Lower lobe of right lung (tissue), 2 donors: ENCODE results near the gene PARM1. TPM values are rescaled to one million over a fixed set of nuclear protein-coding genes. Genes with fewer than 3 reads are reported as not detected.

Experiments used
- ATAC-seq, 2 donors: fragments of 200-7000 bp; cut with Tn5 transposase; one replicate each; pipeline ENCODE4 v1.9.1; 2020 to 2022; ENCODE audit warnings: mild to moderate bottlenecking in 2 of 2, moderate library complexity in 2 of 2
- DNase-seq: peaks from one replicate; pipeline ENCODE4 v3.0.0-alpha.2; 2020
- H3K27ac ChIP-seq: fragments of 200-600 bp; one replicate; pipeline ENCODE4 v1.8.0; 2022
- H3K27me3 ChIP-seq: fragments of 200-600 bp; one replicate; pipeline ENCODE4 v1.8.0; 2022; ENCODE audit warnings: low read depth
- H3K36me3 ChIP-seq: fragments of 200-600 bp; one replicate; pipeline ENCODE4 v1.8.0; 2022; ENCODE audit warnings: mild to moderate bottlenecking
- H3K4me1 ChIP-seq: fragments of 200-600 bp; one replicate; pipeline ENCODE4 v1.8.0; 2022
- H3K4me3 ChIP-seq: fragments of 200-600 bp; one replicate; pipeline ENCODE4 v1.8.0; 2022; ENCODE audit warnings: mild to moderate bottlenecking
- H3K9me3 ChIP-seq: fragments of 200-600 bp; one replicate; pipeline ENCODE4 v1.8.0; 2022
- CTCF ChIP-seq: fragments of 200-600 bp; IDR thresholded peaks from one replicate; pipeline ENCODE4 v1.8.0; 2022; ENCODE audit warnings: antibody characterized with exemption, mild to moderate bottlenecking
- intact Hi-C: fragments of 100-400 bp; cut with DNase I; formaldehyde crosslinking; loops from one replicate; pipeline ENCODE4 v1.11.0; 2022
- total RNA-seq: library from RNA; stranded (reverse); fragmentation: NEBNext Ultra II Directional; extraction: Animal tissue kit (Norgen Biotek cat#: 25700); gene quantifications from one replicate; pipeline ENCODE4 v1.2.1, GENCODE V29; 2021
- donor health status: DM: no; HTN: yes; CAD: no; lungs with severe emphysema.

The PARM1 gene
- total RNA-seq, 1 donor from 2014 or later, result 64.1 TPM

- intact Hi-C loops, result no loop called here
- no peak for ATAC-seq
- TF ChIP-seq CTCF, result no peak
These were observed 107.8 kb downstream of the PARM1 start for GRCh38 chr4:75040703-75041102.

GRCh38 chr4:75042601-75043208, 109.8 kb downstream of the PARM1 start:
- no peak for TF ChIP-seq CTCF
- no peaks in the 10 kb centered on the region for H3K4me1 ChIP-seq
- no peaks in the 10 kb centered on the region for H3K27me3 ChIP-seq
- no peak overlapping the region for H3K4me3 ChIP-seq
- no peaks in the 10 kb centered on the region for H3K9me3 ChIP-seq
- peaks cover 7% of the 10 kb centered on the region for H3K36me3 ChIP-seq
- DNase-seq (no peak), ATAC-seq (no peak)
- no peak overlapping the region for H3K27ac ChIP-seq
- intact Hi-C loops, result no loop called here

More at GRCh38 chr4:75040703-75041102, 107.8 kb downstream of the PARM1 start:
- Histone ChIP-seq H3K9me3 (no peaks in the 10 kb centered on the region), H3K27me3 (no peaks in the 10 kb centered on the region), H3K36me3 (no peaks in the 10 kb centered on the region), H3K4me3 (no peak overlapping the region), H3K27ac (no peak overlapping the region), H3K4me1 (no peaks in the 10 kb centered on the region)
- no peak for DNase-seq

- intact Hi-C loops, result no loop called here
- H3K36me3 ChIP-seq, result peaks cover 7% of the 10 kb centered on the region
- no peaks in the 10 kb centered on the region for H3K9me3 ChIP-seq
- no peak overlapping the region for H3K27ac ChIP-seq
- no peak overlapping the region for H3K4me3 ChIP-seq
- no peaks in the 10 kb centered on the region for H3K27me3 ChIP-seq
- no peak for DNase-seq
- TF ChIP-seq CTCF, result no peak
- H3K4me1 ChIP-seq, result no peaks in the 10 kb centered on the region
- no peak for ATAC-seq
These were observed 113.3 kb downstream of the PARM1 start for GRCh38 chr4:75046226-75046625.

GRCh38 chr4:75046641-75047040, 113.7 kb downstream of the PARM1 start:
- H3K4me3 ChIP-seq, result no peak overlapping the region
- DNase-seq (no peak), ATAC-seq (no peak)
- intact Hi-C loops, result no loop called here
- H3K27ac ChIP-seq, result no peak overlapping the region
- H3K4me1 ChIP-seq, result no peaks in the 10 kb centered on the region
- no peak for TF ChIP-seq CTCF
- peaks cover 7% of the 10 kb centered on the region for H3K36me3 ChIP-seq
- no peaks in the 10 kb centered on the region for H3K27me3 ChIP-seq
- H3K9me3 ChIP-seq, result no peaks in the 10 kb centered on the region

- no peak for TF ChIP-seq CTCF
- intact Hi-C loops, result no loop called here
- H3K36me3 ChIP-seq, result peaks cover 7% of the 10 kb centered on the region
- H3K4me1 ChIP-seq, result no peaks in the 10 kb centered on the region
- H3K27me3 ChIP-seq, result no peaks in the 10 kb centered on the region
- H3K27ac ChIP-seq, result no peak overlapping the region
- no peak overlapping the region for H3K4me3 ChIP-seq
- ATAC-seq (no peak), DNase-seq (no peak)
- no peaks in the 10 kb centered on the region for H3K9me3 ChIP-seq
These were observed 115.4 kb downstream of the PARM1 start for GRCh38 chr4:75048208-75048879.
